CD4-positive, alpha-beta T cell treated with Interleukin-10 for 1 hour (primary cell): ENCODE results near the gene ZRSR2.

Experiments
- DNase-seq: peaks from one replicate; pipeline ENCODE4 v3.0.0-alpha.2; 2020

Gene ZRSR2

DNA sequence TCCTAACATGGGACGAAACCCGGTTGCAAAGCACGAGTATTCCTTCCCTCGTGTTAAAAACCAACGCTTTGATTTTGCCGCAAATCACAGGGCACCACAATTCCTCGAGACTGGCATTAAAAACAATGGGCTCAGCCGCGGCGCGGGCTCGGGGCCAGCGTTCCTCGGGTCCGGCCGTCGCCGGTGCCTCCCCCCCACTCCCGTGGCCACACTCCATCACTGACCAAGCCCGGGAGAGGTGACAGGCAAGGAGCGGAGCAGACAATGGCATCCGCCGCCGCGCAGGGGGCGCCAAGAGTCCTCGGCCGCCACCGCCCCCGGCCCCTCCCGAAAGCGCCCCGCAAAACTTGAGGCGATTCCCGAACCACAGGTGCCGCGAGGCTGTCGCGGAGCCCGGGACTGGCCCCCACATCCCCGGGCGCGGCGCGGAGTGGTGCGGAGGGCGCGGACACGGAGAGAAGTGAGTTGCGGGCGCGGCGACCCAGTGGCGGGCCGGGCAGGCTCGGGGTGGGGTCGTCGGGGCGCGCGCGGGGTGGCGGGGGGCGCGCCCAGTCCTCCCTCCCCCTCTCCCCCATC, 63.9 kb downstream of the ZRSR2 start:
- peak; percentile 35 for DNase-seq

DNA sequence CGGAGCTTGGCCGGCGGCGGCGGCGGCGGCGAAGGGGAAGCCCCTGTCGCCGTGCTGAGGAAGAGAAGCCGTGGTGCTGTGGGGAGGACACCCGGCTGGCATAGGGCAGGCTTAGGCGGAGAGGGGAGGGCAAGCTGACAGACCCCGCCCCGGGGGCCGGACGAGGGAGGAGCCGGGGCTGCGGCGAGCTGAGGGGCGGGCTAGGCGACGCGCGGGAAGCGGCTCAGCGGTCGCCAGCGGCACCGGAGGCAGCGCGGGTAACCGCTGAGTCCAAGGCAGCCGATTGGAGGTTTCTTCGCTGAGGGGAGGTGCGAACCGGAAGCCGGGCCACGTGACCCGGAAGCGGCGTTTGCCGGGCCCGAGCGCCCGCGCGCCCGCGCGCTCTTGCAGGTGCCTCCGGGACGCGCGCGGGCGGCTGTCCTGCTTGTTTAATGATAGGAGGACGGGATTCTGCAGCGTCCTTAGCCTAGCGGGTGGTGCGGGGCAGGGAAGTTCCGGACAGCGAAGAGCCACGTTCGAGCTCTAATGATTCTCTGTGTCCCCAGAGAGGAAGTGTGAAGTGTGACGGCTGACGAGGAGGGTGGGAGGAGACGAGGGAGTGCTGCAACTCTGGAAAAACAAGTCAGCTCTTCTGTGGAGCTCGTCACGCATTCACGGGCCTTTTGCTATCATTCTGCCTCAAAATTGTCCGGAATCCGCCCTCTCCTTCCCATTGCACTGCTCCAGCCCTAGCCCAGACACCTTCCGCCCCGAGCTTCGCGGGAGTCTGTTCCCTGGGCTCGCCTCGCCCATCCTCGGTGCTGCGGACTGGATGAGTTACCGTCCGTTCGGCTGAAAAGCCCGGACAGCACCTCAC, 64.7 kb downstream of the ZRSR2 start, which contains the start of gene AP1S2:
TSS of gene AP1S2 (minus strand) at position 102 of the 856 bp plus-strand sequence. CDS start 2,289 bp downstream, outside the sequence.
- peak; percentile 94 for DNase-seq

DNA sequence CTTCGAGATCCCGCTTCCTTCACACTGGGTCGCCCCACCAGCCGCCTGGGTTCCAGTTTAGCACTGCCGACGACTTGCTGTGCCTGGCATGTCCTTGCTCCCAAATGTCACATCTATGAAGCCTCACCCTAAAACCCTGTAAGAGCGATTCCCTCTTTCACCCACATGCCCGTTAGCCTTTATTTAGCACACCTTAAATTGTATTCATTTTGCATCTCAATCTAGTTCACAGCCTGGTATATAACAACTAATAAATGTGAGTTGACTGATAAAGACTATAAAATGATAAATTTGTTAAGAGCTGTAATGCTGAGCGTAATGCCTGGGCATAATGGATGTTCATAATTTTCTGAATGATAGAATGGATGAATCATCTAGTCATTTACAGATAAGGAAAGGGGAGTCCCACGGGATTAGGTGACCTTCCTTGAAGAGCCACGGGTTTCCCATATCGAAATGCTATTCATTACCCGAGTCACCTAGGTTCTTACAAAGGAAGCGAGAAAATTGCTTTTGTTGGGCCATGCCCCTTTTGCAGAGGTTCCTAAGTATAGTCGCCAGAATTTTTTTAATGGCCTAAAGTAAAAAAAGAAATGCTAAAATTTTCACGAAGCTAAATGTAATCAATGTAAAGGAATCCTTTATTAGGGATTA, 65.4 kb downstream of the ZRSR2 start:
- DNase-seq: no peak

DNA sequence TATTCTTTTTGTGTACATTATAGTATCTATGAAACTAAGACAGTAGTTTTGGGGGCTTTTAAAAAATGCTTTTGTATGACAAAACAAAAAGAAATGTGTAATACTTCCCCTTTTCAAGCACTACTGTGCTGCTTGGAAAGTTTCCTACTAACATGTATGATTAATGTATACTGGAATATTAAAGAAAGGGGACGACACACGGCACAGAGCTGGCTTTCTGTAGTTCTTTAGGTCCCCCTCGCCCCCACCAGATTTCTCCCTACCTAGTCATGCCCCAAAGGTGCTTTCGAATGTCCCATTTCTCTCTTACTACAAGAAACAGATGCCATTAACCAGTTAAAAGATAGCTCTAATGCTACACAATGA, 65.9 kb downstream of the ZRSR2 start:
- no peak for DNase-seq

DNA sequence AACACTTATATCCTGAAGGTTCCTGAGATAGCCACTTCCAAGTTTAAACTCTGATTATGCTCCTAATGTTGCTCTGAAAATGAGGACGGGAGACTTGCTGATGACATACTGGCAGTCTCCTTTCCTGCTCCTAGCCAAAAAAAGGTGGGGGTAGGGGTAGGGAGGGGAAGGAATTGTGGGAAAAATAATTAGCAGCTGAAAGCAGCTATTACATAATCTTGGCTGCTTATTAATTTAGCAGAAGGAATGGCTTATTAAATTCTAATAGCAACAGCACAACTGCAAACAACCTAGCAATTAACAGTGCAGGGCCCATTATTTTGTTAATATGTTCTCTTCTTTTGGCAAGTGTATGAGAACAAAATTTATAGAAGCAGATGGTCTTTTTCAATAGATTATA, 66.4 kb downstream of the ZRSR2 start:
- no peak for DNase-seq

DNA sequence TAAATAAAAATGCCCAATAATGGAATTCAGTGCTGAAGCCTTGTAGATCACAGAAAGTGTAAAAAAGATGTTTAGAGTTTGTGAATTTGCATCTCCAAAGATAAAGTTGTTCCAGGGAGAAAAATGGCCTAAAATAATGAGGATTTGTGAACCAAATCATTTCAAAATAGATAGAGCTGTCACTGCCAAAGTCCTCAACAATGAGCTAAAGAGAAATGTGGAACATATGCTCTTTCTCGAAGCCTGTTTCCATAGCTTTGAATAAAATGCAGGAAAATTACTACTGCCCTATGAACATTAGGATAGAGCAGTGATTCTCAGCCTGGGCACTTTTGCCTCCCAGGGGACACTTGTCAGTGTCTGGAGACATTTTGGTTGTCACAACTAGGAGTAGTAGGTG, 67.8 kb downstream of the ZRSR2 start:
- no peak for DNase-seq

DNA sequence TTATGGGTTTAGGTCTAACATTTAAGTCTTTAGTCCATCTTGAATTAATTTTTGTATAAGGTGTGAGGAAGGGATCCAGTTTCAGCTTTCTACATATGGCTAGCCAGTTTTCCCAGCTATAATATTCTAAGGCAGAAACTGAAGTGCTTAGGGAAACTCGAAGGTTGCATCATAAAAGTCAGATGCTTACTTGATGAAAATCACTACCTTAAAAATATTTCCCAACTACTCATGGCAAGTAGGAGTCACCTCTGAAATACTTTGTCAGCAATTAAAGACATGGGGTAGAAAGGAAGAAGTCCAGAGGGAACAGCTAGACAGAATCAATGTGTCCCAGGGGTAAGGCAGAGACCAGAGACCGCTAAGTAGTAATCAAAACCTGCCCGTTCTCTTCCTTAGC, 70.6 kb downstream of the ZRSR2 start:
- no peak for DNase-seq

DNA sequence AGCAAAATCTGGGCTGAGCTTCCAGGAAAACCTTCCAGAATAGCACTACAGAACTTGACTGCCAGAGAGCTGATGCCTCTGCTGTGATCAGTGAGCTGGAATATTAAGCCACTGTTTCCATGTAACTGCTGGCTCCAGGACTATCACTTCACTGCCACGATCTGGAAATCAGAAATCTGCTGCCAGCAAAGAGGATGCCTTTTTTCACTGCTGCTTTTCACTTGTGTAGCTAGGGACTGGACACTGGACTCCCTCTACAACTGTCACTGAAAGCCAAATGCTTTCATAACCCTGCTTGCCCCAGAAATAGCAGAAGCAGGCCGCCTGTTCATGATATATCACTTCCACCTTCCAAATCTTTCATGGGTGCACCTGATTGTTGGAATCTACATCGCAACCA, 73.7 kb downstream of the ZRSR2 start:
- no peak for DNase-seq

DNA sequence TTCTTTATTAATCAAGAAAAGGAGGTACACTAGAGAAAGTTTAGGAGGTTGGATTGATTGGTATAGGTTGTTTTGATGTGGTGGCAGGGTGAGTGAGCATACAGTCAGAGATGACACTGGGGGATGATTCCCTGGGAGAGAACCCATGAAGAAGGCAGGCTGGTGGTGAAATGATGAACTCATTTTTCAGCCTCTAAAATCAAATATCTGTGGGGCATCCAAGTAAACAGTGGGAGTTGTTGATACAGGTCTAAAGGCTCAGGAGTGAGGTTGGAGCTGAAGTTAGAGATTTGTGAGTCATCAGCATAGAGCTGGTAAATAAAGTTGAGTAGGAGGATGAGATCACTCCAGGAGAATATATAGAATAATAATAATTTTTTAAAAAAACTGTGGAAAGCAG, 74.3 kb downstream of the ZRSR2 start:
- DNase-seq: no peak

DNA sequence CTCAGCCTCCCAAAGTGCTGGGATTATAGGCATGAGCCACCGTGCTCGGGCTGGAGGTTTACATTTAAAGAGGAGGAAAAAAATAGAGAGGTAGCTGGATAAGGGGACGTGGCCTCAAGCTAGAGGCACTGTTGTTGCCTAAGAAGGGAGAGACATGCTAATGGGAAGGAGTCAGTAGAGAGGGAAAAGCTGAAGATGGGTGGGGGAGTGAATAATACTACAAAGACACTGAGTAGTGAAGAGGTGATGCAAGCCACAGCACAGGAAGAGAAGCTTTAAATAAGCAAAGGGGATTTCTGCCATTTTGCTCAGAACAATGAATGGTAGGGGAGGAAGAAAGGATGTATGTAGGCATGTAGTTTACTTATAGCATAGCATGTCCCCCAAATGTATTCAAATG, 75.9 kb downstream of the ZRSR2 start:
- no peak for DNase-seq

DNA sequence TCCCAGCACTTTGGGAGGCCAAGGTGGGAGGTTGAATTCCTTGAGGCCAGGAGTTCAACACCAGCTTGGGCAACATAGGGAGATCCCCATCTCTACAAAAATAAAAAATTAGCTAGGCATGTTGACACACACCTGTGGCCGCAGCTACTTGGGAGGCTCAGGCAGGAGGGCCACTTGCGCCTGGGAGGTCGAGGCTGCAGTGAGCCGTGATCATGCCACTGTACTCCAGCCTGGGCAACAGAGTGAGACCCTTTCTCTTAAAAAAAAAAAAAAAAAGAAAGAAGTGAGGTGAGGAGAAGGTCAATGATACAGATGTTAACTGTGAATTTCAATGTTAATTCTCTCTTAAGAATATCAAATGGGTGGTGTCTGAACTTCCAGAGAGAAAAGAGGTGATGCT, 79.4 kb downstream of the ZRSR2 start:
- DNase-seq: no peak

DNA sequence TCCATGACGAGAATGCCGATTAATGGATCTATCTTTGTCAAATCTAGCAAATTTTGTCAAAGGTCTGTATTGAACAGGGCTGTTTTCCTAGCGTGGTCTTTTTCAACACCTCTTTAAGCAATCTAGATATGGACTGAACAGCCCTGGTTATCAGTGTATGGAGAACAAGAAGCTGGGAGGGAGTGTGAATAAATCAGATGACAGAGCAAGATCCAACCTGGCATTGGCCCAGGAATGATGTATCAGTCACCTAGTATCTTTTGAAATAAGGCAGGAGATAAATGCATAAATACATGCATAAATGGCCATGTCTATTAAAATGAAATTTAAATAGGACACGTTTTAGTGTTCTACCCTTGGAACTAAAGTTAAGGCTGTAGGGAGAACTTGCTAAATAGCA, 80.0 kb downstream of the ZRSR2 start:
- DNase-seq: no peak
